Cardiac fibroblast (primary cell): ENCODE data around the gene TKFC.

Experiments
- DNase-seq, 2 donors: peaks; one replicate each; pipeline versions ENCODE4 v3.0.0 to v3.0.0-alpha.2; 2010; ENCODE audit warnings: low read depth in 2 of 2
- H3K4me3 ChIP-seq, 2 donors: replicated peaks in 1 of 2; 1 replicate in 1 of 2; 2 replicates in 1 of 2; pipeline ENCODE4 v1.5.1; 2011; ENCODE audit warnings: low read depth in 2 of 2, low read length in 2 of 2, mild to moderate bottlenecking in 2 of 2, moderate library complexity in 1 of 2
- CTCF ChIP-seq: IDR thresholded peaks from one replicate; pipeline ENCODE4 v1.5.1; 2011; ENCODE audit warnings: low read depth, mild to moderate bottlenecking, low read length, inconsistent platforms

TKFC gene

DNA sequence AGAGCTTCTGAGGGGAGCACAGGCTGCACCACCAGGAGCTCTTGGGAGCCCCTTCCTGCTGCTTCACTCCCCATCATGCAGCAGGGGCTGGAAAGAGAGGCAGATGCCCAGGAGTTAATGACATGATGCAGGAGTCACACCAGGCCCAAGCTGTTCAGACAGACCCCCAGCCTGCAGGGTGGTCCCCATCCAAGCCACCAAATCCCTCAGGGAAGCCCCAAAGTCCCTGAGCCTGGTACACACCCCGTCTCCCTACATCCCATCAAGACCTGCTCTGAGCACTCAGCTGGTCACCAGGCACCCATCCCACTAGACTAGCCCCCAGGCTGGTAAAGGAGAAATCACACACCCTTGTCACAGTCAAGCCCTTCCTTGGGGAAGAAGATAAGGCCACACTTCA, 17.3 kb downstream of the TKFC start:
- no peak for DNase-seq
- no peak overlapping the region for H3K4me3 ChIP-seq
- no peak for TF ChIP-seq CTCF

DNA sequence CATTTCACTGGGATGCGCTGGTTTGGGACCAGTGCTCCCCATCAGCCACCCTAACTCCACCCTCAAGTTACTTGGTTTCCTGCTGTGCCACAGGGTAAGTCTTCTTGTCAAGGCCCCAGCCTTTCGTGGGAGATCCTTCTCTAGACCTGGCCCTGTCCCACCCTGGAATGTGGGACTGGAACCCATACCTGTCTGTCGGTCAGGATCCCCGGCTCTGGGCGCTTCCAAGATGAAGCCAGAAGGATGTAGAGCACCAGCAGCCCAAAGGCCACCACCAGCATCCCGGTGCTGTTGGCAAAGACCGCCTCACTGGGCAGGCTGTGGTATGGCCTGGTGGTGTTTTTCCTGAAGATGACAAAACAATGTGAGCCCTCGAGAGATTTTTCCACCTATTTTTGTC, 17.8 kb downstream of the TKFC start:
- no peak for TF ChIP-seq CTCF
- H3K4me3 ChIP-seq: no peak overlapping the region
- no peak for DNase-seq

- no peak for TF ChIP-seq CTCF
- no peak for DNase-seq
- no peak overlapping the region for H3K4me3 ChIP-seq
These were observed 19.0 kb downstream of the TKFC start for GRCh38 chr11:61352038-61352437.

GRCh38 chr11:61353131-61354067, 20.4 kb downstream of the TKFC start:
- no peak overlapping the region for H3K4me3 ChIP-seq
- no peak for DNase-seq
- TF ChIP-seq CTCF: no peak

- TF ChIP-seq CTCF: no peak
These were observed 21.2 kb downstream of the TKFC start for GRCh38 chr11:61354208-61354607.

GRCh38 chr11:61356706-61357105, 23.7 kb downstream of the TKFC start:
- no peak overlapping the region for H3K4me3 ChIP-seq
- TF ChIP-seq CTCF: no peak
- DNase-seq: no peak

More at GRCh38 chr11:61354208-61354607, 21.2 kb downstream of the TKFC start:
- DNase-seq: no peak
- H3K4me3 ChIP-seq: no peak overlapping the region
